D721Med (cell line): Measurements from ENCODE around the gene COL4A2.

Experiments
- DNase-seq: peaks from one replicate; pipeline ENCODE4 v3.0.0; 2011; ENCODE audit warnings: low spot score; ENCODE audit not compliant: insufficient read length
- FAIRE-seq: peaks from 2 replicates; lab custom pipeline; 2011; peaks lifted over from hg19 to GRCh38; lab: Jason Lieb, UNC
- CTCF ChIP-seq: IDR thresholded peaks from 2 replicates; pipeline ENCODE4 v1.5.1; 2012; ENCODE audit warnings: mild to moderate bottlenecking, control low read depth; ENCODE audit not compliant: insufficient read depth; ENCODE audit errors: missing control alignments

COL4A2 gene

DNA sequence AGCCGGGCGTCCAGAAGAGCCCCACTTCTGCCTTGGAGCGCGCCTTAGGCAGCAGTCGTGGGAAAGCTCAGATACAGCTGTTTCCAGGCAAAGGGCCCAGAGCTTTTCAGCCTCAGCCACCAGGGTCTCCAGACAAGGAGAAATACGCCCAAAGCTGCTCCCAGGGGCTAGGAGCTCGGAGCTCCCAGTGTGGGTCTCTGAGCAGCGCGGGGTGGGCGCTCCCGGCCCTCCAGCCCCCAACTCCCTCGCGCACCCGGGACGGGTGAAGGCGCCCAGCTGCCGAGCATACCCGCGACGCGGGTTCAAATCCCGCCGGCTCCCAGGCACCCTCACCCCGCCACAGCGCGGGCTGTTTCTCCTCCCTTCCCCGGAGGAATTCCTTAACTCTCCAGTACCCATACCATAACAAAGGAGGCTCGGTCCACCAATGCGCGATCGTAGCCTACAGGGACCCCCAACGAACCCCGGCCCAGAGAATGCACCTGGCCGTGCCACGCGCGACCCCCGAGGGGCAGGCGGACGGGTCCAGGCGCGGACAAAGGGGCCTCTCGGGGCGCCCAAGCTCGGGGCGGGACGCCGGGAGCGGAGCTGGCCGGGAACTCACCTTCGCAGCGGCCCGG is 634 bp upstream of the COL4A2 start:
- DNase-seq (no peak), FAIRE-seq (no peak)
- TF ChIP-seq CTCF, result no peak

- TF ChIP-seq CTCF, result no peak
- no peak for DNase-seq
- FAIRE-seq, result no peak
Observed at GRCh38 chr13:110307767-110308655, 927 bp downstream of the COL4A2 start.

- no peak for TF ChIP-seq CTCF
- no peak for DNase-seq
- no peak for FAIRE-seq
Observed at GRCh38 chr13:110308656-110309359, 1.7 kb downstream of the COL4A2 start.

DNA sequence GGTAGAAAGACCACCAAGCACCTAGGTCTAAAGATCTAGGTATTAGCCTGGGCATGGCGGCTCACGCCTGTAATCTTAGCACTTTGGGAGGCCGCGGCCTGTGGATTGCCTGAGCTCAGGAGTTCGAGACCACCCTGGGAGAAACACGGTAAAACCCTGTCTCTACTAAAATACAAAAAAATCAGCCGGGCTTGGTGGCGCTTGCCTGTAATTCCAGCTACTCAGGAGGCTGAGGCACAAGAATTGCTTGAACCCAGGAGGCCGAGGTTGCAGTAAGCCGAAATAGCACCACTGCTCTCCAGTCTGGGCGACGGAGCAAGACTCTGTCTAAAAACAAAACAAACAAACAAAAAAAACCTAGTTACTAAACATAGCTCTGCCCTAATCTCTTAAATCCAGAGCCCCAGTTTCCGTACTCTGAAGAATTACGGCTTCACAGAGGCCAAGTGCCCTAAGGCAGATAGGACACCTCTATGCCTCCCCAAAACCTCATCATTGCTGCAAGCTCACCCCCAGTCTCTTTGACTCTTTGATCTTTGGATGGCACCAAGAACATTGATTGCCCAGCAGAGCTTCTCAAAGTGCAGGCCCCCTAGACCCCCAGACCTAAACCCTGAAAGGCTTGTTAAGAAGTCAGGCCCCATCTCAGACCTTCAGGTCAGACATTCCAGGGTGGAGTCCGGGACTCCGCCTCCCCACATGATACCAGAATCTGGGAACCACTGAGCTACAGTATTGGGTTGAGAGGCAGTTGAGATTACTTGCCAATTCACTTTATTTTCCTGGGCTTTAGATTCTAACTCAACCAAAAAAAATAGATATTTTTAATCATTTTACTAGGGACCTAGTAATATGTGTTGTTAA is 2.8 kb downstream of the COL4A2 start:
- TF ChIP-seq CTCF, result no peak
- DNase-seq (no peak), FAIRE-seq (no peak)

- no peak for FAIRE-seq
- DNase-seq, result no peak
- TF ChIP-seq CTCF, result no peak
Observed at GRCh38 chr13:110310541-110311442, 3.7 kb downstream of the COL4A2 start.
